H1 (cell line): ENCODE data around the gene WDR93.

ENCODE experiments used
- POLR2A ChIP-seq, 2 experiments: IDR thresholded peaks; 1 replicate in 1 of 2; 2 replicates in 1 of 2; pipeline ENCODE4 v1.6.1; 2011; ENCODE audit warnings: low read depth in 2 of 2, low read length in 2 of 2, mild to moderate bottlenecking in 2 of 2; ENCODE audit errors: control extremely low read depth in 1 of 2
- POLR2AphosphoS5 ChIP-seq: IDR thresholded peaks from 2 replicates; pipeline ENCODE4 v1.6.1; 2011; ENCODE audit warnings: low read depth, low read length
- RFX5 ChIP-seq: IDR thresholded peaks from 2 replicates; pipeline ENCODE4 v1.6.1; 2011; ENCODE audit warnings: low read depth, low read length, improper control_type of control experiment, borderline replicate concordance
- TAF1 ChIP-seq: IDR thresholded peaks from 2 replicates; pipeline ENCODE4 v1.6.1; 2011; ENCODE audit warnings: mild to moderate bottlenecking, low read depth, low read length
- YY1 ChIP-seq: IDR thresholded peaks from 2 replicates; pipeline ENCODE4 v1.6.1; 2011; ENCODE audit warnings: low read depth, mild to moderate bottlenecking, low read length
- ZNF274 ChIP-seq: IDR thresholded peaks from 2 replicates; pipeline ENCODE4 v1.7.0; 2012; ENCODE audit warnings: low read length, borderline replicate concordance; ENCODE audit errors: extremely low read depth
- TF ChIP-seq, protein P1 (sequence below), 3 experiments: IDR thresholded peaks; 1 replicate in 2 of 3; 2 replicates in 1 of 3; pipeline versions ENCODE4 v1.5.1 to v1.6.1; 2011; ENCODE audit warnings: low read length in 3 of 3, mild to moderate bottlenecking in 3 of 3, inconsistent platforms in 2 of 3, low read depth in 1 of 3, moderate library complexity in 1 of 3; ENCODE audit not compliant: insufficient read depth in 1 of 3; ENCODE audit errors: control extremely low read depth in 1 of 3
- TF ChIP-seq, protein P2 (sequence below): IDR thresholded peaks from 2 replicates; pipeline ENCODE4 v1.6.1; 2012; ENCODE audit warnings: inconsistent platforms

DNA sequence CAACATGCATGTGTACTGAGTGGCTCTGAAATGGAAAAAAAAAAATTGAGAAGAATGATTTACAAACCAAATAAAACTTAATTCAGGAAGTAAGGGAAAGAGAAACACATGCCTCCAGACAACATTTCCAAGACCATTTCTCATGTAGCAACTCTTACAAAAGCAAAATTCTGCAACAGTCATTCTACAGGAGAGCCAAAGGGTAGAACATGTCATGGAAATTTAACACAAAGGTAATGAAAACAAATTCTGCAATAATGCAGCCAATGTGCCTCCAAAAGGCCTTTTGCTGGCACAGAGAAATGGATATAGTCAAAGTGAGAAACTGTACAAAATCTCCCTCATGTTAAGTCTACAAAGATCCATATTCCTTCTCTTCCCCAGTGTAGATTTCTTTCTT, 4.1 kb upstream of the WDR93 start:
- TF ChIP-seq YY1 (no peak), TAF1 (no peak), ZNF274 (no peak), POLR2AphosphoS5 (no peak), POLR2A (IDR thresholded peaks at IDR 0.05; ENCODE audit: control extremely low read depth in 1 of 2, low read depth in 2 of 2, low read length in 2 of 2) (no peak), RFX5 (no peak)
- TF ChIP-seq, protein P1, sequence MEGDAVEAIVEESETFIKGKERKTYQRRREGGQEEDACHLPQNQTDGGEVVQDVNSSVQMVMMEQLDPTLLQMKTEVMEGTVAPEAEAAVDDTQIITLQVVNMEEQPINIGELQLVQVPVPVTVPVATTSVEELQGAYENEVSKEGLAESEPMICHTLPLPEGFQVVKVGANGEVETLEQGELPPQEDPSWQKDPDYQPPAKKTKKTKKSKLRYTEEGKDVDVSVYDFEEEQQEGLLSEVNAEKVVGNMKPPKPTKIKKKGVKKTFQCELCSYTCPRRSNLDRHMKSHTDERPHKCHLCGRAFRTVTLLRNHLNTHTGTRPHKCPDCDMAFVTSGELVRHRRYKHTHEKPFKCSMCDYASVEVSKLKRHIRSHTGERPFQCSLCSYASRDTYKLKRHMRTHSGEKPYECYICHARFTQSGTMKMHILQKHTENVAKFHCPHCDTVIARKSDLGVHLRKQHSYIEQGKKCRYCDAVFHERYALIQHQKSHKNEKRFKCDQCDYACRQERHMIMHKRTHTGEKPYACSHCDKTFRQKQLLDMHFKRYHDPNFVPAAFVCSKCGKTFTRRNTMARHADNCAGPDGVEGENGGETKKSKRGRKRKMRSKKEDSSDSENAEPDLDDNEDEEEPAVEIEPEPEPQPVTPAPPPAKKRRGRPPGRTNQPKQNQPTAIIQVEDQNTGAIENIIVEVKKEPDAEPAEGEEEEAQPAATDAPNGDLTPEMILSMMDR (IDR thresholded peaks at IDR 0.05; ENCODE audit: control extremely low read depth in 1 of 3, insufficient read depth in 1 of 3, low read depth in 1 of 3, low read length in 3 of 3): no peak
- TF ChIP-seq, protein P2, sequence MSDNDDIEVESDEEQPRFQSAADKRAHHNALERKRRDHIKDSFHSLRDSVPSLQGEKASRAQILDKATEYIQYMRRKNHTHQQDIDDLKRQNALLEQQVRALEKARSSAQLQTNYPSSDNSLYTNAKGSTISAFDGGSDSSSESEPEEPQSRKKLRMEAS: no peak
